Activated naive CD8-positive, alpha-beta T cell treated with anti-CD3 and anti-CD28 coated beads, Interleukin-2, amount 10 ng/mL, durations not matched to agents 7 days and 5 days (primary cell): ENCODE data around the gene IL3. TPM values are rescaled to one million over a fixed set of nuclear protein-coding genes. Genes with fewer than 3 reads are reported as not detected.

Experiments used
- ATAC-seq: fragments of 150-1000 bp; cut with Tn5 transposase; one replicate; pipeline ENCODE4 v1.10.0; 2021; ENCODE audit warnings: low read depth, moderate library complexity
- POLR2A ChIA-PET: fragments of 350-600 bp; sonication (Branson Sonifier 250); formaldehyde crosslinking; loops from one replicate; lab custom pipeline; 2021; ENCODE audit warnings: antibody characterized with exemption; lab: Charles Lee
- DNase-seq: peaks from one replicate; pipeline ENCODE4 v3.0.0; 2021
- H3K27ac Mint-ChIP-seq: one replicate; pipeline ENCODE4 v1.8.0; 2022; ENCODE audit warnings: mild to moderate bottlenecking, mixed read lengths
- H3K27me3 Mint-ChIP-seq: one replicate; pipeline ENCODE4 v1.8.0; 2022; ENCODE audit warnings: mild to moderate bottlenecking, moderate library complexity, mixed read lengths
- H3K36me3 Mint-ChIP-seq: one replicate; pipeline ENCODE4 v1.8.0; 2021; ENCODE audit warnings: mild to moderate bottlenecking, mixed read lengths
- H3K4me1 Mint-ChIP-seq: one replicate; pipeline ENCODE4 v1.8.0; 2021; ENCODE audit warnings: mixed read lengths
- H3K4me3 Mint-ChIP-seq: one replicate; pipeline ENCODE4 v1.8.0; 2022; ENCODE audit warnings: mild to moderate bottlenecking, moderate library complexity, mixed read lengths
- H3K9me3 Mint-ChIP-seq: one replicate; pipeline ENCODE4 v1.8.0; 2021; ENCODE audit warnings: mixed read lengths
- total RNA-seq, 2 experiments: library from RNA; stranded (reverse); gene quantifications; one replicate each; pipeline ENCODE4 v1.2.3, GENCODE V29; 2021

The IL3 gene
- total RNA-seq: not detected

- no peak within 1 kb of the TSS for H3K4me3 Mint-ChIP-seq
- H3K9me3 Mint-ChIP-seq: no peaks in the 10 kb centered on the region
- DNase-seq (peak; percentile 26), ATAC-seq (no peak)
- H3K27ac Mint-ChIP-seq: peak within 1 kb of the TSS; percentile 7
- H3K36me3 Mint-ChIP-seq: no peaks in the 10 kb centered on the region
- peaks cover 57% of the 10 kb centered on the region for H3K4me1 Mint-ChIP-seq
- POLR2A ChIA-PET: interaction anchor here (1.0 kb wide), 1 partner anchor 51 kb away, joined by 3 read pairs; no protein-coding TSS in a partner anchor
- H3K27me3 Mint-ChIP-seq: peaks cover 3% of the 10 kb centered on the region
These were observed at the start of gene IL3 for GRCh38 chr5:132060501-132061161. Gene IL3, plus strand, starts transcription at chr5:132060655. Its CDS starts 52 bp downstream, at chr5:132060707.

GRCh38 chr5:132010989-132011621 is 49.4 kb upstream of the IL3 start:
- H3K36me3 Mint-ChIP-seq: no peaks in the 10 kb centered on the region
- POLR2A ChIA-PET: interaction anchor here (0.6 to 1.7 kb wide), 3 partner anchors 9 to 16 kb away, joined by 3 to 6 read pairs (median 4); no protein-coding TSS in a partner anchor
- peaks cover 51% of the 10 kb centered on the region for H3K27me3 Mint-ChIP-seq
- H3K4me3 Mint-ChIP-seq: peak overlapping the region; percentile 74
- H3K4me1 Mint-ChIP-seq: peaks cover 32% of the 10 kb centered on the region
- H3K9me3 Mint-ChIP-seq: no peaks in the 10 kb centered on the region
- DNase-seq: peak; percentile 32
- no peak for ATAC-seq
- no peak overlapping the region for H3K27ac Mint-ChIP-seq

GRCh38 chr5:132011622-132012343 is 48.7 kb upstream of the IL3 start, which contains the start of gene ACSL6:
Gene ACSL6, minus strand, starts transcription at chr5:132011658. Its CDS starts 105 bp downstream, at chr5:132011553.
- Mint-ChIP-seq H3K4me3 (peak within 1 kb of the TSS; percentile 74), H3K9me3 (no peaks in the 10 kb centered on the region), H3K4me1 (peaks cover 38% of the 10 kb centered on the region), H3K27me3 (peaks cover 58% of the 10 kb centered on the region), H3K36me3 (no peaks in the 10 kb centered on the region), H3K27ac (no peak within 1 kb of the TSS)
- POLR2A ChIA-PET: interaction anchor here (0.6 to 0.9 kb wide), 2 partner anchors 8 to 16 kb away, joined by 3 to 4 read pairs; no protein-coding TSS in a partner anchor
- DNase-seq (peak; percentile 67), ATAC-seq (peak; percentile 64)

GRCh38 chr5:132012371-132013005 is 48.0 kb upstream of the IL3 start:
- POLR2A ChIA-PET: no interaction called here
- ATAC-seq: peak; percentile 41
- Mint-ChIP-seq H3K36me3 (no peaks in the 10 kb centered on the region), H3K27ac (no peak overlapping the region), H3K9me3 (no peaks in the 10 kb centered on the region), H3K4me3 (no peak overlapping the region), H3K4me1 (peaks cover 43% of the 10 kb centered on the region), H3K27me3 (peaks cover 62% of the 10 kb centered on the region)
- peak; percentile 64 for DNase-seq

- Mint-ChIP-seq H3K27ac (no peak overlapping the region), H3K36me3 (no peaks in the 10 kb centered on the region), H3K27me3 (peaks cover 67% of the 10 kb centered on the region), H3K4me3 (no peak overlapping the region), H3K9me3 (no peaks in the 10 kb centered on the region), H3K4me1 (peaks cover 44% of the 10 kb centered on the region)
- POLR2A ChIA-PET: no interaction called here
- DNase-seq (peak; percentile 23), ATAC-seq (no peak)
These were observed 47.3 kb upstream of the IL3 start for GRCh38 chr5:132013006-132013689.

- no peak for DNase-seq
- peaks cover 43% of the 10 kb centered on the region for H3K4me1 Mint-ChIP-seq
- no peak for ATAC-seq
- no peaks in the 10 kb centered on the region for H3K36me3 Mint-ChIP-seq
- no peaks in the 10 kb centered on the region for H3K9me3 Mint-ChIP-seq
- no peak overlapping the region for H3K27ac Mint-ChIP-seq
- H3K27me3 Mint-ChIP-seq: peaks cover 65% of the 10 kb centered on the region
- no peak overlapping the region for H3K4me3 Mint-ChIP-seq
- POLR2A ChIA-PET: no interaction called here
These were observed 46.7 kb upstream of the IL3 start for GRCh38 chr5:132013711-132014110.

GRCh38 chr5:132016721-132017250 is 43.7 kb upstream of the IL3 start:
- H3K27ac Mint-ChIP-seq: no peak overlapping the region
- peaks cover 43% of the 10 kb centered on the region for H3K4me1 Mint-ChIP-seq
- DNase-seq (no peak), ATAC-seq (no peak)
- no peak overlapping the region for H3K4me3 Mint-ChIP-seq
- POLR2A ChIA-PET: no interaction called here
- no peaks in the 10 kb centered on the region for H3K36me3 Mint-ChIP-seq
- peaks cover 48% of the 10 kb centered on the region for H3K27me3 Mint-ChIP-seq
- no peaks in the 10 kb centered on the region for H3K9me3 Mint-ChIP-seq

- H3K27me3 Mint-ChIP-seq: peaks cover 44% of the 10 kb centered on the region
- DNase-seq: no peak
- POLR2A ChIA-PET: no interaction called here
- no peak overlapping the region for H3K4me3 Mint-ChIP-seq
- H3K9me3 Mint-ChIP-seq: no peaks in the 10 kb centered on the region
- H3K4me1 Mint-ChIP-seq: peaks cover 44% of the 10 kb centered on the region
- ATAC-seq: no peak
- no peak overlapping the region for H3K27ac Mint-ChIP-seq
- no peaks in the 10 kb centered on the region for H3K36me3 Mint-ChIP-seq
These were observed 43.1 kb upstream of the IL3 start for GRCh38 chr5:132017316-132017715.

- Mint-ChIP-seq H3K27me3 (peaks cover 43% of the 10 kb centered on the region), H3K4me1 (peaks cover 50% of the 10 kb centered on the region), H3K36me3 (no peaks in the 10 kb centered on the region), H3K4me3 (peak overlapping the region; percentile 29), H3K9me3 (no peaks in the 10 kb centered on the region), H3K27ac (peak overlapping the region; percentile 68)
- POLR2A ChIA-PET: interaction anchor here (2.0 kb wide), 1 partner anchor 17 kb away, joined by 4 read pairs; no protein-coding TSS in a partner anchor
- DNase-seq: peak; percentile 27
- ATAC-seq: no peak
These were observed 42.5 kb upstream of the IL3 start for GRCh38 chr5:132017738-132018625.

- Mint-ChIP-seq H3K36me3 (no peaks in the 10 kb centered on the region), H3K4me3 (peak overlapping the region; percentile 53), H3K27ac (peak overlapping the region; percentile 57), H3K27me3 (peaks cover 43% of the 10 kb centered on the region), H3K9me3 (no peaks in the 10 kb centered on the region), H3K4me1 (peaks cover 53% of the 10 kb centered on the region)
- no peak for ATAC-seq
- POLR2A ChIA-PET: interaction anchor here (0.6 to 2.0 kb wide), 5 partner anchors 8 to 430 kb away, joined by 3 to 7 read pairs (median 4); partner anchors contain the start of gene ACSL6
- DNase-seq: no peak
These were observed 41.1 kb upstream of the IL3 start for GRCh38 chr5:132019337-132019736.

- POLR2A ChIA-PET: interaction anchor here (0.6 to 2.0 kb wide), 6 partner anchors 9 to 757 kb away, joined by 3 to 7 read pairs (median 4); partner anchors contain the start of gene ACSL6
- peaks cover 53% of the 10 kb centered on the region for H3K4me1 Mint-ChIP-seq
- H3K9me3 Mint-ChIP-seq: no peaks in the 10 kb centered on the region
- H3K27ac Mint-ChIP-seq: peak overlapping the region; percentile 93
- no peaks in the 10 kb centered on the region for H3K36me3 Mint-ChIP-seq
- peak overlapping the region; percentile 76 for H3K4me3 Mint-ChIP-seq
- peaks cover 38% of the 10 kb centered on the region for H3K27me3 Mint-ChIP-seq
- ATAC-seq: peak; percentile 95
- peak; percentile 64 for DNase-seq
These were observed 40.4 kb upstream of the IL3 start for GRCh38 chr5:132019857-132020555.
